Mesenchymal stem cell (in vitro differentiated cells and primary cell): Measurements from ENCODE around the gene CCDC81.

ENCODE experiments used
- DNase-seq: peaks from one replicate; pipeline ENCODE4 v3.0.0-alpha.2; 2013
- H2AFZ ChIP-seq: one replicate; pipeline ENCODE4 v1.6.1; 2013; ENCODE audit warnings: low read depth, mild to moderate bottlenecking, control low read depth, inconsistent platforms, low read length, moderate library complexity
- H2AK5ac ChIP-seq: 2 replicates; pipeline ENCODE4 v1.6.1; 2013; ENCODE audit warnings: low read length, moderate library complexity, mild to moderate bottlenecking, inconsistent platforms; ENCODE audit not compliant: severe bottlenecking
- H2BK120ac ChIP-seq: one replicate; pipeline ENCODE4 v1.6.1; 2013; ENCODE audit warnings: low read depth, mild to moderate bottlenecking, inconsistent platforms, low read length, moderate library complexity
- H2BK12ac ChIP-seq, 2 experiments: one replicate each; pipeline ENCODE4 v1.6.1; 2013; ENCODE audit warnings: inconsistent platforms in 2 of 2, low read length in 2 of 2, mild to moderate bottlenecking in 2 of 2, moderate library complexity in 2 of 2, control low read depth in 1 of 2
- H2BK15ac ChIP-seq: one replicate; pipeline ENCODE4 v1.6.1; 2013; ENCODE audit warnings: mild to moderate bottlenecking, low read depth, inconsistent platforms; ENCODE audit not compliant: poor library complexity, severe bottlenecking
- H2BK5ac ChIP-seq: 2 replicates; pipeline ENCODE4 v1.6.1; 2013; ENCODE audit warnings: low read depth, mild to moderate bottlenecking, low read length, control low read depth, inconsistent platforms; ENCODE audit not compliant: poor library complexity, severe bottlenecking
- H3K14ac ChIP-seq, 2 experiments: one replicate each; pipeline ENCODE4 v1.6.1; 2013; ENCODE audit warnings: inconsistent platforms in 2 of 2, low read length in 2 of 2, control low read depth in 1 of 2, mild to moderate bottlenecking in 1 of 2, moderate library complexity in 1 of 2
- H3K18ac ChIP-seq, 2 experiments: one replicate each; pipeline ENCODE4 v1.6.1; 2013; ENCODE audit warnings: inconsistent platforms in 2 of 2, low read length in 2 of 2, control low read depth in 1 of 2, low read depth in 1 of 2, mild to moderate bottlenecking in 1 of 2
- H3K23ac ChIP-seq, 2 experiments: one replicate each; pipeline ENCODE4 v1.6.1; 2013; ENCODE audit warnings: inconsistent platforms in 2 of 2, low read length in 2 of 2, mild to moderate bottlenecking in 2 of 2, moderate library complexity in 2 of 2, control low read depth in 1 of 2
- H3K27ac ChIP-seq: 2 replicates; pipeline ENCODE4 v1.5.1; 2013; ENCODE audit warnings: mild to moderate bottlenecking, moderate library complexity, low read length, control low read depth, inconsistent platforms; ENCODE audit not compliant: poor library complexity, severe bottlenecking
- H3K27me3 ChIP-seq, 2 experiments: 2 replicates each; pipeline versions ENCODE4 v1.6.1 to v1.7.0; 2013; ENCODE audit warnings: low read length in 2 of 2, mild to moderate bottlenecking in 2 of 2, moderate library complexity in 2 of 2, control low read depth in 1 of 2, inconsistent platforms in 1 of 2; ENCODE audit not compliant: control insufficient read depth in 1 of 2, insufficient read depth in 1 of 2
- H3K36me3 ChIP-seq, 2 experiments: 2 replicates each; pipeline versions ENCODE4 v1.6.1 to v1.7.0; 2013; ENCODE audit warnings: low read length in 2 of 2, control low read depth in 1 of 2, inconsistent platforms in 1 of 2, low read depth in 1 of 2, mild to moderate bottlenecking in 1 of 2; ENCODE audit not compliant: insufficient read depth in 2 of 2, control insufficient read depth in 1 of 2
- H3K4ac ChIP-seq, 2 experiments: one replicate each; pipeline ENCODE4 v1.6.1; 2013; ENCODE audit warnings: inconsistent platforms in 2 of 2, low read length in 2 of 2, mild to moderate bottlenecking in 2 of 2, moderate library complexity in 2 of 2, control low read depth in 1 of 2, low read depth in 1 of 2
- H3K4me1 ChIP-seq: 2 replicates; pipeline ENCODE4 v1.6.1; 2013; ENCODE audit warnings: low read depth, low read length, control low read depth; ENCODE audit not compliant: control insufficient read depth, insufficient read depth
- H3K4me2 ChIP-seq: 2 replicates; pipeline ENCODE4 v1.6.1; 2013; ENCODE audit warnings: low read length, mild to moderate bottlenecking, inconsistent platforms; ENCODE audit not compliant: poor library complexity, severe bottlenecking
- H3K4me3 ChIP-seq, 2 experiments: 2 replicates each; pipeline versions ENCODE4 v1.5.1 to v1.7.0; 2013; ENCODE audit warnings: low read length in 2 of 2, mild to moderate bottlenecking in 2 of 2, control low read depth in 1 of 2, low read depth in 1 of 2; ENCODE audit not compliant: insufficient read depth in 1 of 2
- H3K79me1 ChIP-seq: replicated peaks from 2 replicates; pipeline ENCODE4 v1.6.1; 2013; ENCODE audit warnings: mild to moderate bottlenecking, control low read depth, low read length, inconsistent platforms; ENCODE audit not compliant: poor library complexity, severe bottlenecking
- H3K9ac ChIP-seq: 2 replicates; pipeline ENCODE4 v1.7.0; 2013; ENCODE audit warnings: mild to moderate bottlenecking, low read length, moderate library complexity
- H3K9me3 ChIP-seq: 2 replicates; pipeline ENCODE4 v1.7.0; 2013; ENCODE audit warnings: mild to moderate bottlenecking, low read length; ENCODE audit not compliant: control insufficient read depth
- H4K8ac ChIP-seq: one replicate; pipeline ENCODE4 v1.6.1; 2013; ENCODE audit warnings: inconsistent platforms, mild to moderate bottlenecking, low read length, moderate library complexity
- H4K91ac ChIP-seq: one replicate; pipeline ENCODE4 v1.6.1; 2013; ENCODE audit warnings: mild to moderate bottlenecking, low read length, inconsistent platforms
- WGBS: methylation state at CpG from one replicate; pipeline ENCODE4 v1.1.7; 2013; ENCODE audit warnings: mixed read lengths; 5-methylcytosine and 5-hydroxymethylcytosine counted together

The CCDC81 gene

GRCh38 chr11:86374069-86374468 is 618 bp upstream of the CCDC81 start:
- no peak overlapping the region for H2BK12ac ChIP-seq
- H3K4me1 ChIP-seq = peaks cover 6% of the 10 kb centered on the region
- no peak overlapping the region for H3K23ac ChIP-seq
- H3K27ac ChIP-seq = no peak overlapping the region
- H2AK5ac ChIP-seq = no peak overlapping the region
- H3K27me3 ChIP-seq = no peaks in the 10 kb centered on the region
- no peak overlapping the region for H3K18ac ChIP-seq
- no peak overlapping the region for H2BK15ac ChIP-seq
- WGBS = no CpG with 5 or more reads among the region's 1 CpG
- DNase-seq = no peak
- H3K36me3 ChIP-seq = no peaks in the 10 kb centered on the region
- H4K91ac ChIP-seq = no peak overlapping the region
- no peak overlapping the region for H2BK5ac ChIP-seq
- no peaks in the 10 kb centered on the region for H3K79me1 ChIP-seq
- H2BK120ac ChIP-seq = no peak overlapping the region
- peak overlapping the region; percentile 66 for H3K4me2 ChIP-seq
- H3K14ac ChIP-seq = no peak overlapping the region
- H3K9me3 ChIP-seq = peaks cover 12% of the 10 kb centered on the region
- no peak overlapping the region for H2AFZ ChIP-seq
- H4K8ac ChIP-seq = no peak overlapping the region
- H3K9ac ChIP-seq = peak overlapping the region; percentile 71
- H3K4me3 ChIP-seq = peak overlapping the region in 1 of 2 experiments; percentile 72
- no peak overlapping the region for H3K4ac ChIP-seq

- Histone ChIP-seq H3K14ac (no peak overlapping the region), H2BK120ac (no peak overlapping the region), H2BK12ac (no peak overlapping the region), H4K91ac (no peak overlapping the region), H3K4ac (no peak overlapping the region), H2BK15ac (no peak overlapping the region), H4K8ac (no peak overlapping the region), H3K79me1 (no peaks in the 10 kb centered on the region), H3K4me2 (no peak overlapping the region), H2BK5ac (no peak overlapping the region), H3K9ac (no peak overlapping the region), H3K4me1 (peaks cover 6% of the 10 kb centered on the region), H3K36me3 (no peaks in the 10 kb centered on the region), H2AK5ac (no peak overlapping the region), H2AFZ (no peak overlapping the region), H3K27me3 (no peaks in the 10 kb centered on the region), H3K27ac (no peak overlapping the region), H3K18ac (no peak overlapping the region), H3K4me3 (no peak overlapping the region), H3K9me3 (peaks cover 15% of the 10 kb centered on the region), H3K23ac (no peak overlapping the region)
- DNase-seq = no peak
Measured at GRCh38 chr11:86377972-86378371, 3.3 kb downstream of the CCDC81 start.

DNA sequence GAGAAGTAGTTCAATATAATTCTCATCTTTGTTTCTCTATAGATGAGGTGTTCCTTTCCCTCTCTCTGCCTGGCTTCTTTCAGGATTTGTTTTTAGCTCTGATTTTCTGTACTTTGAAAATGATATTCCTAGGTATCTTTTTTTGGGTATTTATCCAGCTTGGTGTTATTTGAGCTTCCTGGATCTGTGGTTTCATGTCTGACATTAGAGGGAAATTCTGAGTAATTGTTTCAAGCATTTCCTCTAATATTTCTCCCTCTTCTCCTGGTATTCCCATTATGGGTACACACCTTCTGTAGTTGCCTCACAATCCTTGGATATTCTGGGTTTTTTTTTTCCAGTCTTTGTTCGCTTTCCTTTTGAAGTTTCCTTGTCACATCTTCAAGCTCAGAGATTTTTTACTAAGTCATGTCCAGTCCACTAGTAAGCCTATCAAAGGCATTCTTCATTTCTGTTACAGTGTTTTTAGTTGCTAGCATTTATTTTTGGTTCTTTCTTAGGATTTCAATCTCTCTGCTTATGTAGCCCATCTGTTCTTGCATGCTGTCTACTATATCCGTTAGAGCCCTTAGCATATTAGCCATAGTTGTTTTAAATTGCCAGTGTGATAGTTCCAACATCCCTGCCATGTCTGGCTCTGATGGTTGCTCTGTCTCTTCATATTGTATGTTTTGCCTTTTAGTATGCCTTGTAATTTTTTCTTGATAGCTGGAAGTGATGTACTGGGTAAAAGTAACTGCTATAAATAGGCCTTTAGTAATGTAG is 5.8 kb downstream of the CCDC81 start:
- no peak overlapping the region for H3K4ac ChIP-seq
- H3K4me3 ChIP-seq = no peak overlapping the region
- H3K4me2 ChIP-seq = no peak overlapping the region
- H3K4me1 ChIP-seq = no peaks in the 10 kb centered on the region
- H4K8ac ChIP-seq = no peak overlapping the region
- no peak overlapping the region for H2AK5ac ChIP-seq
- no peak overlapping the region for H2BK12ac ChIP-seq
- WGBS = 100% methylated on average over 2 of the region's 2 CpGs
- no peaks in the 10 kb centered on the region for H3K27me3 ChIP-seq
- DNase-seq = no peak
- H4K91ac ChIP-seq = no peak overlapping the region
- no peak overlapping the region for H3K9ac ChIP-seq
- no peak overlapping the region for H2AFZ ChIP-seq
- H2BK15ac ChIP-seq = no peak overlapping the region
- no peak overlapping the region for H3K23ac ChIP-seq
- H3K27ac ChIP-seq = no peak overlapping the region
- H3K79me1 ChIP-seq = no peaks in the 10 kb centered on the region
- no peak overlapping the region for H3K14ac ChIP-seq
- H3K9me3 ChIP-seq = peaks cover 15% of the 10 kb centered on the region
- no peak overlapping the region for H2BK120ac ChIP-seq
- no peak overlapping the region for H2BK5ac ChIP-seq
- H3K18ac ChIP-seq = no peak overlapping the region
- no peaks in the 10 kb centered on the region for H3K36me3 ChIP-seq

DNA sequence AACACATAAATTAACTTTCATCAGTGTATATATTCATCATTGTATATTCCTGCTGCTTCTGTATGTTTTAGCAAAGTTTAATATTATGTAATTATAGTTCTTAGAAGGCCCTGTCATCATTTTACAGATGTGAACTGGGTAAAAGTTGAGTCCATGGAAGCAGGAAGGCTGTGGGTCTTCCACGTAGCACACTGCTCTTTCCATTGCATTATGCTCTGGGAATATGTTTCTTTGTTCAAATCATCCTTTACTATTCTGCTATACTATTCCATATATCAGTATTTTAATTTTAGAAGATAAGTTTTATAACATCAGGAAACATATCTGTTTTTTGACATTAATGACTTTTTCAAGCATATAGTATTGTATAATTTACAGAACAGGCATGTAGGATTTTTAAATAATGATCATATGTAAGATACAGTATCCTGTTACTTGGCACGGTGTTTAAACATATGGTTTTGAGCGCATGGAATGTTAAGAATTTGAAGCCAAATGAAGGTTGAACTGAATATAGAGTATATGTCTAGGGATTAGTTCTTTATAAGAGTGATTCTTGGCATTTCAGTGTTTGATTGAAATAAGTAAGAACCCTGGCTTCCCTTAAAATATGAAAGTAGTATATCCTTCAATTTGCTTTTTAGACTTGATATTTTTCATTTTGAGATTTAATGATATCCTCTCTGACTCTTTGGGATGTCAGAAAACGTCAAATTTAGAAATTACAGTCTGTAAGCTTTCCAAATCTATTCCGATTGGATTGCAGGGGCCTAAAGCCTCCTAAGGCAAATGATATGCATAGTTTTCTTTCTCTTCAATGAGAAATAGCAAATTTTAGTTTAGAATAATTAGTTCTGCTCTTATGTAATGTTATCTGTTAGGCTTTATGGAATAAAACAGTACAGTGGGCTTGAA is 8.6 kb downstream of the CCDC81 start:
- 90% methylated on average over 4 of the region's 5 CpGs for WGBS
- no peak overlapping the region for H2BK15ac ChIP-seq
- no peak overlapping the region for H2BK120ac ChIP-seq
- H3K23ac ChIP-seq = no peak overlapping the region
- no peak for DNase-seq
- no peak overlapping the region for H2AK5ac ChIP-seq
- no peak overlapping the region for H2BK5ac ChIP-seq
- no peaks in the 10 kb centered on the region for H3K36me3 ChIP-seq
- H3K9ac ChIP-seq = no peak overlapping the region
- no peak overlapping the region for H4K8ac ChIP-seq
- no peak overlapping the region for H3K4ac ChIP-seq
- H3K4me1 ChIP-seq = no peaks in the 10 kb centered on the region
- no peak overlapping the region for H4K91ac ChIP-seq
- no peak overlapping the region for H2AFZ ChIP-seq
- H3K4me3 ChIP-seq = no peak overlapping the region
- no peak overlapping the region for H3K14ac ChIP-seq
- no peak overlapping the region for H3K27ac ChIP-seq
- H3K18ac ChIP-seq = no peak overlapping the region
- no peaks in the 10 kb centered on the region for H3K79me1 ChIP-seq
- no peaks in the 10 kb centered on the region for H3K27me3 ChIP-seq
- H3K9me3 ChIP-seq = peaks cover 7% of the 10 kb centered on the region
- H2BK12ac ChIP-seq = no peak overlapping the region
- H3K4me2 ChIP-seq = no peak overlapping the region
